ENCODE measurements around the gene RTN4R. TPM values are rescaled to one million over a fixed set of nuclear protein-coding genes. Genes with fewer than 3 reads are reported as not detected.

Gene RTN4R
- total and polyA plus RNA-seq, 2 experiments from 2014 or later: 10.6 to 38.4 TPM

DNA sequence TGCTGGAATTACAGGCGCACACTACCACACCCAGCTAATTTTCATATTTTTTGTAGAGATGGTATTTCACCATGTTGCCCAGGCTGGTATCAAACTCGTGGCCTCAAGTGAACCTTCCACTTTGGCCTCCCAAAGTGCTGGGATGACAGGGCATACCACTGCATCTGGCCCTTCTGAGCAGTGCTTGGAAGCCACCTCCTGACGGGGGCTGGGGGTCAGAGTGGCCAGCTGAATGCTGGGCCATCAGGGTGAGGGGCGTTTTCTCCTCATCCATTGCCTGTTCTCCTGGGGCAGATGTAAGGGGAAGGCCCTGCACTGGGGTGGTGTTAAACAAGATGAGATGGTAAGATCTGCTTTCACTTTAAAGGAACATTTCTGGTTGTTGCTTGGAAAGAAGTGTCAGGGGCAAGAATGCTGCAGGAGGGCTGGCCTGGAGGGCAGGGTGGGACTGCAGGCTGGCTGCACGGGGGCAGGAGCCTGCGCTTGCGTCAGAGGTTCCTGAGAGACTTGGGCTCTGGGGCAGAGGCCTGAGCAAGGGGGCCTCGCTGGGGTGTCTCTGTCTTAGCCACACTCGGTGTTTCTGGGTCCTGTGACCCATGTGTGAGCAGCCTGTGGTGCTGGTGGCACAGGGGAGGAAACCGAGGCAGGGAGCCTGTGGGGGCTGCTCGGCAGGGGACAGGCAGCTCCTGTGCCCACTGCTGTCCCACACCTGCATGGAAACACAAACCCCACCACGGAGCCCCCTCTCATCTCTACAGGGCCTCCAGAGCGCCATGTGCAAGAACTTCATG lies 34.5 kb upstream of the RTN4R start:
- Mint-ChIP-seq H3K4me3 (no peak overlapping the region), H3K36me3 (ENCODE audit: low read depth) (no peaks in the 10 kb centered on the region), H3K27ac (no peak overlapping the region), H3K27me3 (ENCODE audit: insufficient read depth, low read depth, poor library complexity) (peaks cover 29% of the 10 kb centered on the region), H3K9me3 (no peaks in the 10 kb centered on the region; the same call in 2 of the 3 replicates), H3K4me1 (peaks cover 3% of the 10 kb centered on the region; the same call in 1 of the 3 replicates)
- H3K27ac ChIP-seq (ENCODE audit: low read depth): no peak overlapping the region
- H4K20me1 ChIP-seq (replicated peaks; ENCODE audit: insufficient read depth): no peaks in the 10 kb centered on the region
- no peak overlapping the region for H3K4me2 ChIP-seq
- TF ChIP-seq NANOG (IDR thresholded peaks at IDR 0.05; ENCODE audit: borderline replicate concordance): no peak
- TF ChIP-seq EZH2 (IDR thresholded peaks at IDR 0.05; ENCODE audit: low read depth, unreplicated experiment): no peak
- TF ChIP-seq STAT1 (IDR thresholded peaks at IDR 0.05; ENCODE audit: unreplicated experiment): no peak
- no peak for TF ChIP-seq JUNB (IDR thresholded peaks at IDR 0.05; ENCODE audit: unreplicated experiment)
- TF ChIP-seq, protein P1, sequence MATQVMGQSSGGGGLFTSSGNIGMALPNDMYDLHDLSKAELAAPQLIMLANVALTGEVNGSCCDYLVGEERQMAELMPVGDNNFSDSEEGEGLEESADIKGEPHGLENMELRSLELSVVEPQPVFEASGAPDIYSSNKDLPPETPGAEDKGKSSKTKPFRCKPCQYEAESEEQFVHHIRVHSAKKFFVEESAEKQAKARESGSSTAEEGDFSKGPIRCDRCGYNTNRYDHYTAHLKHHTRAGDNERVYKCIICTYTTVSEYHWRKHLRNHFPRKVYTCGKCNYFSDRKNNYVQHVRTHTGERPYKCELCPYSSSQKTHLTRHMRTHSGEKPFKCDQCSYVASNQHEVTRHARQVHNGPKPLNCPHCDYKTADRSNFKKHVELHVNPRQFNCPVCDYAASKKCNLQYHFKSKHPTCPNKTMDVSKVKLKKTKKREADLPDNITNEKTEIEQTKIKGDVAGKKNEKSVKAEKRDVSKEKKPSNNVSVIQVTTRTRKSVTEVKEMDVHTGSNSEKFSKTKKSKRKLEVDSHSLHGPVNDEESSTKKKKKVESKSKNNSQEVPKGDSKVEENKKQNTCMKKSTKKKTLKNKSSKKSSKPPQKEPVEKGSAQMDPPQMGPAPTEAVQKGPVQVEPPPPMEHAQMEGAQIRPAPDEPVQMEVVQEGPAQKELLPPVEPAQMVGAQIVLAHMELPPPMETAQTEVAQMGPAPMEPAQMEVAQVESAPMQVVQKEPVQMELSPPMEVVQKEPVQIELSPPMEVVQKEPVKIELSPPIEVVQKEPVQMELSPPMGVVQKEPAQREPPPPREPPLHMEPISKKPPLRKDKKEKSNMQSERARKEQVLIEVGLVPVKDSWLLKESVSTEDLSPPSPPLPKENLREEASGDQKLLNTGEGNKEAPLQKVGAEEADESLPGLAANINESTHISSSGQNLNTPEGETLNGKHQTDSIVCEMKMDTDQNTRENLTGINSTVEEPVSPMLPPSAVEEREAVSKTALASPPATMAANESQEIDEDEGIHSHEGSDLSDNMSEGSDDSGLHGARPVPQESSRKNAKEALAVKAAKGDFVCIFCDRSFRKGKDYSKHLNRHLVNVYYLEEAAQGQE (IDR thresholded peaks at IDR 0.05; ENCODE audit: unreplicated experiment): no peak
- TF ChIP-seq POLR2AphosphoS5 (IDR thresholded peaks at IDR 0.05; ENCODE audit: low read depth): no peak
- TF ChIP-seq EZH2phosphoT487 (IDR thresholded peaks at IDR 0.05; ENCODE audit: unreplicated experiment): no peak
- TF ChIP-seq ETS1 (IDR thresholded peaks at IDR 0.05): no peak
- TF ChIP-seq CTCF (conservative IDR thresholded peaks at IDR 0.05; ENCODE audit: low read depth in 2 of 2): no peak
- no peak for TF ChIP-seq ZNF331 (CRISPR knock-in tag; IDR thresholded peaks at IDR 0.05; ENCODE audit: low read depth)
- TF ChIP-seq CREB1 (CRISPR knock-in tag; IDR thresholded peaks at IDR 0.05; ENCODE audit: low read depth): no peak
- TF ChIP-seq ZNF114 (CRISPR knock-in tag; IDR thresholded peaks at IDR 0.05): no peak
- TF ChIP-seq, protein P2, sequence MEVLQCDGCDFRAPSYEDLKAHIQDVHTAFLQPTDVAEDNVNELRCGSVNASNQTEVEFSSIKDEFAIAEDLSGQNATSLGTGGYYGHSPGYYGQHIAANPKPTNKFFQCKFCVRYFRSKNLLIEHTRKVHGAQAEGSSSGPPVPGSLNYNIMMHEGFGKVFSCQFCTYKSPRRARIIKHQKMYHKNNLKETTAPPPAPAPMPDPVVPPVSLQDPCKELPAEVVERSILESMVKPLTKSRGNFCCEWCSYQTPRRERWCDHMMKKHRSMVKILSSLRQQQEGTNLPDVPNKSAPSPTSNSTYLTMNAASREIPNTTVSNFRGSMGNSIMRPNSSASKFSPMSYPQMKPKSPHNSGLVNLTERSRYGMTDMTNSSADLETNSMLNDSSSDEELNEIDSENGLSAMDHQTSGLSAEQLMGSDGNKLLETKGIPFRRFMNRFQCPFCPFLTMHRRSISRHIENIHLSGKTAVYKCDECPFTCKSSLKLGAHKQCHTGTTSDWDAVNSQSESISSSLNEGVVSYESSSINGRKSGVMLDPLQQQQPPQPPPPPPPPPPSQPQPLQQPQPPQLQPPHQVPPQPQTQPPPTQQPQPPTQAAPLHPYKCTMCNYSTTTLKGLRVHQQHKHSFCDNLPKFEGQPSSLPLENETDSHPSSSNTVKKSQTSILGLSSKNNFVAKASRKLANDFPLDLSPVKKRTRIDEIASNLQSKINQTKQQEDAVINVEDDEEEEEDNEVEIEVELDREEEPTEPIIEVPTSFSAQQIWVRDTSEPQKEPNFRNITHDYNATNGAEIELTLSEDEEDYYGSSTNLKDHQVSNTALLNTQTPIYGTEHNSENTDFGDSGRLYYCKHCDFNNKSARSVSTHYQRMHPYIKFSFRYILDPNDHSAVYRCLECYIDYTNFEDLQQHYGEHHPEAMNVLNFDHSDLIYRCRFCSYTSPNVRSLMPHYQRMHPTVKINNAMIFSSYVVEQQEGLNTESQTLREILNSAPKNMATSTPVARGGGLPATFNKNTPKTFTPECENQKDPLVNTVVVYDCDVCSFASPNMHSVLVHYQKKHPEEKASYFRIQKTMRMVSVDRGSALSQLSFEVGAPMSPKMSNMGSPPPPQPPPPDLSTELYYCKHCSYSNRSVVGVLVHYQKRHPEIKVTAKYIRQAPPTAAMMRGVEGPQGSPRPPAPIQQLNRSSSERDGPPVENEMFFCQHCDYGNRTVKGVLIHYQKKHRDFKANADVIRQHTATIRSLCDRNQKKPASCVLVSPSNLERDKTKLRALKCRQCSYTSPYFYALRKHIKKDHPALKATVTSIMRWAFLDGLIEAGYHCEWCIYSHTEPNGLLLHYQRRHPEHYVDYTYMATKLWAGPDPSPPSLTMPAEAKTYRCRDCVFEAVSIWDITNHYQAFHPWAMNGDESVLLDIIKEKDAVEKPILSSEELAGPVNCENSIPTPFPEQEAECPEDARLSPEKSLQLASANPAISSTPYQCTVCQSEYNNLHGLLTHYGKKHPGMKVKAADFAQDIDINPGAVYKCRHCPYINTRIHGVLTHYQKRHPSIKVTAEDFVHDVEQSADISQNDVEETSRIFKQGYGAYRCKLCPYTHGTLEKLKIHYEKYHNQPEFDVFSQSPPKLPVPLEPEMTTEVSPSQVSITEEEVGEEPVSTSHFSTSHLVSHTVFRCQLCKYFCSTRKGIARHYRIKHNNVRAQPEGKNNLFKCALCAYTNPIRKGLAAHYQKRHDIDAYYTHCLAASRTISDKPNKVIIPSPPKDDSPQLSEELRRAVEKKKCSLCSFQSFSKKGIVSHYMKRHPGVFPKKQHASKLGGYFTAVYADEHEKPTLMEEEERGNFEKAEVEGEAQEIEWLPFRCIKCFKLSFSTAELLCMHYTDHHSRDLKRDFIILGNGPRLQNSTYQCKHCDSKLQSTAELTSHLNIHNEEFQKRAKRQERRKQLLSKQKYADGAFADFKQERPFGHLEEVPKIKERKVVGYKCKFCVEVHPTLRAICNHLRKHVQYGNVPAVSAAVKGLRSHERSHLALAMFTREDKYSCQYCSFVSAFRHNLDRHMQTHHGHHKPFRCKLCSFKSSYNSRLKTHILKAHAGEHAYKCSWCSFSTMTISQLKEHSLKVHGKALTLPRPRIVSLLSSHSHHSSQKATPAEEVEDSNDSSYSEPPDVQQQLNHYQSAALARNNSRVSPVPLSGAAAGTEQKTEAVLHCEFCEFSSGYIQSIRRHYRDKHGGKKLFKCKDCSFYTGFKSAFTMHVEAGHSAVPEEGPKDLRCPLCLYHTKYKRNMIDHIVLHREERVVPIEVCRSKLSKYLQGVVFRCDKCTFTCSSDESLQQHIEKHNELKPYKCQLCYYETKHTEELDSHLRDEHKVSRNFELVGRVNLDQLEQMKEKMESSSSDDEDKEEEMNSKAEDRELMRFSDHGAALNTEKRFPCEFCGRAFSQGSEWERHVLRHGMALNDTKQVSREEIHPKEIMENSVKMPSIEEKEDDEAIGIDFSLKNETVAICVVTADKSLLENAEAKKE (CRISPR knock-in tag; IDR thresholded peaks at IDR 0.05): no peak
- no peaks in the 10 kb centered on the region for H3K36me3 ChIP-seq (ENCODE audit: insufficient read depth)
- no peak overlapping the region for H3K4me3 ChIP-seq
- no peaks in the 10 kb centered on the region for H3K79me2 ChIP-seq (replicated peaks; ENCODE audit: insufficient read depth)
- H3K4me1 ChIP-seq (ENCODE audit: insufficient read depth): no peaks in the 10 kb centered on the region; the same call in 1 of the 2 replicates
- no peaks in the 10 kb centered on the region for H3K9me2 ChIP-seq (ENCODE audit: insufficient read depth)
- peaks cover 31% of the 10 kb centered on the region for H3K27me3 ChIP-seq (ENCODE audit: insufficient read depth)
- H3F3A ChIP-seq (replicated peaks; ENCODE audit: low read depth): no peaks in the 10 kb centered on the region
- ATAC-seq (no peak), DNase-seq (ENCODE audit: low spot score) (no peak)
- H2AFZ ChIP-seq: no peak overlapping the region
